Fibroblast of gingiva (primary cell): ENCODE measurements around the gene VEPH1.

ENCODE experiments used
- DNase-seq: peaks from one replicate; pipeline ENCODE4 v3.0.0-alpha.2; 2011; ENCODE audit warnings: low read depth

Gene VEPH1

GRCh38 chr3:157261000-157261399, 242.2 kb downstream of the VEPH1 start:
- DNase-seq, result peak; percentile 97

- no peak for DNase-seq
Observed at GRCh38 chr3:157259825-157260224, 243.4 kb downstream of the VEPH1 start.

- peak; percentile 47 for DNase-seq
Observed at GRCh38 chr3:157257101-157257500, 246.1 kb downstream of the VEPH1 start.

GRCh38 chr3:157255797-157256196, 247.4 kb downstream of the VEPH1 start:
- DNase-seq, result no peak

- no peak for DNase-seq
Observed at GRCh38 chr3:157251685-157252084, 251.5 kb downstream of the VEPH1 start.

- DNase-seq, result no peak
Observed at GRCh38 chr3:157249606-157250005, 253.6 kb downstream of the VEPH1 start.

GRCh38 chr3:157248590-157249422, 254.4 kb downstream of the VEPH1 start:
- peak; percentile 92 for DNase-seq

- peak; percentile 81 for DNase-seq
Observed at GRCh38 chr3:157247391-157247790, 255.8 kb downstream of the VEPH1 start.

GRCh38 chr3:157242836-157243235, 260.4 kb downstream of the VEPH1 start:
- no peak for DNase-seq

- no peak for DNase-seq
Observed at GRCh38 chr3:157241599-157241998, 261.6 kb downstream of the VEPH1 start.

- DNase-seq, result peak; percentile 67
Observed at GRCh38 chr3:157240408-157240807, 262.8 kb downstream of the VEPH1 start.

- DNase-seq, result peak; percentile 43
Observed at GRCh38 chr3:157239082-157239704, 264.0 kb downstream of the VEPH1 start.

GRCh38 chr3:157238457-157238856, 264.8 kb downstream of the VEPH1 start:
- DNase-seq, result no peak

GRCh38 chr3:157237886-157238285, 265.3 kb downstream of the VEPH1 start:
- no peak for DNase-seq

GRCh38 chr3:157235291-157235690, 267.9 kb downstream of the VEPH1 start:
- DNase-seq, result no peak

- DNase-seq, result no peak
Observed at GRCh38 chr3:157233923-157234322, 269.3 kb downstream of the VEPH1 start.

GRCh38 chr3:157232141-157232540, 271.1 kb downstream of the VEPH1 start:
- DNase-seq, result no peak

- peak; percentile 12 for DNase-seq
Observed at GRCh38 chr3:157231071-157231470, 272.1 kb downstream of the VEPH1 start.

- peak; percentile 17 for DNase-seq
Observed at GRCh38 chr3:157226173-157226847, 276.9 kb downstream of the VEPH1 start.

- no peak for DNase-seq
Observed at GRCh38 chr3:157225001-157225400, 278.2 kb downstream of the VEPH1 start.

- no peak for DNase-seq
Observed at GRCh38 chr3:157220883-157221282, 282.3 kb downstream of the VEPH1 start.

GRCh38 chr3:157220211-157220610, 283.0 kb downstream of the VEPH1 start:
- no peak for DNase-seq

GRCh38 chr3:157219215-157219614, 284.0 kb downstream of the VEPH1 start:
- no peak for DNase-seq
